WERI-Rb-1 (cell line): ENCODE measurements around the gene SVBP.
A peak's percentile ranks its signal among the peaks of the same experiment; 100 is the strongest.

Experiments used
- DNase-seq: peaks from one replicate; pipeline ENCODE4 v3.0.0-alpha.2; 2020
- H3K27ac ChIP-seq: fragments of 250-450 bp; sonication (Bioruptor Pico); 2 replicates; pipeline ENCODE4 v1.5.1; 2020; ENCODE audit warnings: mild to moderate bottlenecking, moderate library complexity
- H3K27me3 ChIP-seq: fragments of 250-450 bp; sonication (Bioruptor Pico); 2 replicates; pipeline ENCODE4 v1.5.1; 2021; ENCODE audit warnings: mild to moderate bottlenecking, low read depth, moderate library complexity; ENCODE audit not compliant: insufficient read depth, severe bottlenecking
- H3K36me3 ChIP-seq: fragments of 250-450 bp; sonication (Bioruptor Pico); 2 replicates; pipeline ENCODE4 v1.5.1; 2020; ENCODE audit warnings: mild to moderate bottlenecking, moderate library complexity
- H3K4me3 ChIP-seq: 2 replicates; pipeline ENCODE4 v1.5.1; 2011; ENCODE audit warnings: low read depth, mild to moderate bottlenecking, control low read depth, low read length
- H3K9me3 ChIP-seq: fragments of 250-450 bp; sonication (Bioruptor Pico); 2 replicates; pipeline ENCODE4 v1.5.1; 2021; ENCODE audit warnings: mild to moderate bottlenecking, moderate library complexity; ENCODE audit not compliant: severe bottlenecking
- CTCF ChIP-seq: IDR thresholded peaks from 2 replicates; pipeline ENCODE4 v1.5.1; 2011; ENCODE audit warnings: low read depth, mild to moderate bottlenecking, control low read depth, inconsistent platforms, low read length

The SVBP gene

DNA sequence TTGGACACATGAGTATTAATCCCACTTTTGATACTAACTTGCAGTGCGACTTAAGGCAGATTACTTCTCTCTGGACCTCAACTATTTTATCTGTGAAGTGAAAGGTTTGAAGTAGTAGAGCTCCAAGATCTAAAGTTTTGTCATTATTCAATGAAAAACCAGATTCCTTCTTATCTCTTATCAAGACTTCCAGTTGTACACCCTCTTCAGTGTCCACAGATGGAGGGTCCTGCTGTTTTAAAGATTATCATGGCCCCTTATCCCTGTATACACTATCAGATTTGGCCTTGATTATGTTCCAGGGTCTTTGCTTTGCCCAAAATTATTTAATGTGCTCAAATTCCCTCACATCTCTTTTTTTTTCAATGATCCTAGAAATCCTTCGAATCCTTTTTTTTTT, 49.0 kb downstream of the SVBP start:
- DNase-seq, result no peak
- no peak for TF ChIP-seq CTCF
- H3K27ac ChIP-seq, result no peak overlapping the region
- no peaks in the 10 kb centered on the region for H3K27me3 ChIP-seq
- peak overlapping the region; percentile 95 for H3K4me3 ChIP-seq
- peaks cover 32% of the 10 kb centered on the region for H3K36me3 ChIP-seq
- H3K9me3 ChIP-seq, result no peaks in the 10 kb centered on the region

- Histone ChIP-seq H3K27me3 (no peaks in the 10 kb centered on the region), H3K9me3 (no peaks in the 10 kb centered on the region), H3K4me3 (peak overlapping the region; percentile 95), H3K27ac (peak overlapping the region; percentile 85), H3K36me3 (peaks cover 26% of the 10 kb centered on the region)
- no peak for DNase-seq
- TF ChIP-seq CTCF, result no peak
Measured at GRCh38 chr1:42767510-42768000, 49.6 kb downstream of the SVBP start.

DNA sequence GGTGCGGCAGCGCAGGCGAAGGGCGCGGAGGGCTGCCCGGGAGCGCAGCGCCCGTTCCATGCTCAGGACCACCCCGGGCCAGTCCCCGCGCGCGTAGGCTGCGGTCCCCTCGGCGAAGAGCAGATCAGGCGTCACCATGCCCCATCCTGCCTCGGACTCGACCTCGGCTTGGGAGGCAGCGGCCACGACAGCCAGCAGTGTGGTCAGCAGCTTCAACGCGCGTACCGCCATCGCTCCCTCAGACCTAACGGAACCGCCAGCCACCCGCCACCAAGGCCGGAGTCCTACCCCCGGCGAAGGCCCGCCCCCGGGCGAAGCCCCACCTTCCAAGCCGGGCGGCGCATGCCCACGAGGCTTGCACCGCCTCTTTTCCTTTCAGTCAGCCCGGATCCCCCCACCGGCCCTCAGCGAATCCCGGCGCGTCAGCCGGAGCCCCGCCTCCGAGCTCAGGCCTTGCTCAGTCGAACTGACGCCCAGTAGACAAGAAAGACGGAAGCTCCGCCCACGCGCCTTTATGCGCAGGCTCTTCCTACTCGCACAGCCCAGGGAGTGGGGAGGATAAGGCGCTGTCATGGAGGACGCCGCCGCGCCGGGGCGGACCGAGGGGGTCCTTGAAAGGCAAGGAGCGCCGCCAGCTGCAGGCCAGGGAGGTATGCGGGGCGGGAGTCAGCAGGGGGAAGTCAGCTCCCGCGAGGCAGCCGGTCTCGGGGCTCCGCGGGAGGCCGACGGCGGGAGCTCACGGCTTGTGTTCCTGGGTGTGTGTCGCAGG, 50.3 kb downstream of the SVBP start, which contains the start of the genes C1orf50 and P3H1:
C1orf50 (plus strand) TSS at position 509 of the 769 bp plus-strand sequence; CDS start at position 572, 63 bp downstream.
P3H1 (minus strand) TSS at position 288 of the 769 bp plus-strand sequence; CDS start at position 231, 57 bp downstream.
- H3K27ac ChIP-seq, result peak within 1 kb of the TSS; percentile 85
- no peak for TF ChIP-seq CTCF
- H3K36me3 ChIP-seq, result peaks cover 19% of the 10 kb centered on the region
- peak; percentile 100 for DNase-seq
- H3K9me3 ChIP-seq, result no peaks in the 10 kb centered on the region
- no peaks in the 10 kb centered on the region for H3K27me3 ChIP-seq
- peak within 1 kb of the TSS; percentile 95 for H3K4me3 ChIP-seq

- Histone ChIP-seq H3K9me3 (no peaks in the 10 kb centered on the region), H3K36me3 (peaks cover 20% of the 10 kb centered on the region), H3K27me3 (no peaks in the 10 kb centered on the region), H3K4me3 (peak overlapping the region; percentile 95), H3K27ac (peak overlapping the region; percentile 70)
- TF ChIP-seq CTCF, result peak; percentile 66
- DNase-seq, result peak; percentile 63
Measured at GRCh38 chr1:42765832-42766740, 51.1 kb downstream of the SVBP start.

DNA sequence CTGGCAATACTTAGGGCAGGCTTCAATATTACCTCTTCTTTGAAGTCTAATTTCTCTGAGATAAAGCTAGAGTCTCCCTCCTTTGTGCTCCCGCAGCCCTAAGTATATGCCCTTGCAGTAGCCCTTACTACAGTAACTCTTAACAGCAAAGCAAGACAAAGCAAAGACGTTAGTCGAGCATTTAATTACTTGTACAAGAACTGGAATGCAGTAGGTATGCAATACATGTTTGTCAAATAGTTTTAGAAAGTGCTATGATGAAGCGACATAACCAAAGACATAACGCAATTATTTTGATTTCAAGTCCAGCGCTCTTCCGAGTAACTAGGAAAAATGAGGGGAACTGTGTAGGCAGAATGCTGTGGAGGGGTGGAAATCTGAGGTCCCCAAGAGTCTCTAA, 51.9 kb downstream of the SVBP start:
- Histone ChIP-seq H3K9me3 (no peaks in the 10 kb centered on the region), H3K36me3 (peaks cover 17% of the 10 kb centered on the region), H3K27me3 (no peaks in the 10 kb centered on the region), H3K27ac (no peak overlapping the region), H3K4me3 (peak overlapping the region; percentile 95; the same call in 1 of the 2 replicates)
- TF ChIP-seq CTCF, result no peak
- no peak for DNase-seq
